SIG-M5 treated with dmso at 0.1 percent for 504 hours (cell line): ENCODE results near the gene BMP8B.
"Not testable (repeated sequence)": the region's sequence is repeated elsewhere in the genome, so short reads cannot be mapped to it uniquely, and the experiment has no call there.

Experiments used
- DNase-seq: peaks from one replicate; lab custom pipeline; 2025; ENCODE audit not compliant: unreplicated experiment; lab: John Stamatoyannopoulos, UW

Gene BMP8B

DNA sequence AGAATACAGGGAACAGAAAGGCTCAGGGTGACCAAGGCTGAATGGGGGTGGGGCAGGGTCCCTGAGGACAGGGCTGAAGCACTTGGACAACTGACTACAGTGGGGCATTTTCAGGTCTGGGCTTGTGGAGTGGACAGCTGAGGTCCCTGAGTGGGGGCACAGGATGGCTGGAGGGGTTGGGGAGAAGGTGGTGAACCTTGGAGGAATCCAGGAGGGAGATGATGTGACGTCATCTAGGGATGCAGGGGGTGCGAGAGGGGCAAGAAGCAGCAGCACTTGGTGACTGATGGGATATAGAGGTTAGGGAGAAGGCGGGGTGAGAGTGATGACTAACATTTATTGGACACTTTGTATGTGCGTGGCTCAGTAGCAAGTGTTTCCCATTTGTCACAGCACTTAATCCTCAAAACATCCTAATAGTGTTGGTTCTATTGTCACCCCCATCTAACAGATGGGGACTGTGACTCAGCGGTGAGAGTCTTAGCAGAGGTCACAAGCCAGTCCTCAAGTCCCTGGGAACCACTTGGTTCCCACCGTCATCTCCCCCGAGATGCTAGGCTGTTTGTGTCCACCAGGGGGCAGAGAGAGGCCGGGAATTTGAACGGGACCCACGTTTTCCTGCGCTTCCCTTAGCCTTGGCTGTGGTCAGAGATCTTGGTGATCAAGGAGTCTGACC, 27.9 kb upstream of the BMP8B start:
- DNase-seq = peak; percentile 69

- DNase-seq = no peak
Observed at GRCh38 chr1:39812913-39813312, 24.2 kb upstream of the BMP8B start.

GRCh38 chr1:39808784-39809517, 20.3 kb upstream of the BMP8B start:
- DNase-seq = no peak

- DNase-seq = no peak
Observed at GRCh38 chr1:39805385-39805784, 16.7 kb upstream of the BMP8B start.

DNA sequence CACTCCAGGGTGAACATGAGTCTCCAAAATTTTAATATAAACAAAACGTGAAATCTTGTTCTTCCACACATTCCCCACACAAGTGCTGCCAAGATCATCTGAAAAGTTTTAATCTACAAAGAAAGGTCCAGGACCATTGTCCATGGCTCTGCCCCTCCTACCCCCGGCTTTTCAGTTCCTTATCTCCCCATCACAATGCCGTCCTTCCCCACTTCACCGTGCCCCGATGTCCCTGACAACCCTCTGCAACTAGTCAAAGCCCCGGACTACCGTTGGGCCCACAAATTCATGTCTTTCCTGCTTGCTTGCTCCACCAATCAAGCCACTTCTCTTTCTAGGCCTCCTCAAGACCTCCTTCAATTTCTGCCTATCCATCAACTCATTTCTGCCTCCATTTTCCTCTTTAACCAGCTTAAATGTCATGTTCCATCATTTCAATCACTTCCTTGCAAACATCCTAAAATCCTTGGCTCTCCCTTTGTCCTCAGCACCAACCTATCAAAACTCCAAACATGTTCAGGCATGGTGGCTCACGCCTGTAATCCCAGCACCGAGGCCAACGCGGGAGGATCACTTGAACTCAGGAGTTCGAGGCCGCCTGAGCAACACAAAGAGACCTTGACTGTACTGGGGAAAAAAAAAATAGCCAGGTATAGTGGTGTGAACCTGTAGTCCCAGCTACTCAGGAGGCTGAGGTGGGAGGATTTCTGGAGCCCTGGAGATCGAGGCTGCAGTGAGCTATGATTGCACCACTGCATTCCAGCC, 14.0 kb upstream of the BMP8B start:
- no peak for DNase-seq

DNA sequence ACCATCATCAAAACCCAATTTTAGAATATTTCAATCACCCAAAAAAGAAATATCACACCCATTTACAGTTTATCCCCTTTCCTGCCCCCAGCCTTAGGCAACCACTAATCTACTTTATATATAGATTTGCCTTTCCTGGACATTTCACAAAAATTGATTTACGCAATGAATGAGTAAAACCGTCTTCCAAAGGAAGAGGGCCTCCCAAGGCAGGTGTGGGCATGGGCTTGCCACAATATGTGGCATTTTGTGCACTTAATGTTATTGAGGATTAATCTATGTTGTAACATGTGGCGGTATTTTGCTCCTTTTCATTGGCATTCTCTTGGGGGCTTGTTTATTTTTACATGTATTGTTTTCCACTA, 11.8 kb upstream of the BMP8B start:
- peak; percentile 93 for DNase-seq

- peak; percentile 79 for DNase-seq
Observed at GRCh38 chr1:39799770-39800470, 11.3 kb upstream of the BMP8B start.

- peak; percentile 96 for DNase-seq
Observed at GRCh38 chr1:39798859-39799769, 10.4 kb upstream of the BMP8B start.

DNA sequence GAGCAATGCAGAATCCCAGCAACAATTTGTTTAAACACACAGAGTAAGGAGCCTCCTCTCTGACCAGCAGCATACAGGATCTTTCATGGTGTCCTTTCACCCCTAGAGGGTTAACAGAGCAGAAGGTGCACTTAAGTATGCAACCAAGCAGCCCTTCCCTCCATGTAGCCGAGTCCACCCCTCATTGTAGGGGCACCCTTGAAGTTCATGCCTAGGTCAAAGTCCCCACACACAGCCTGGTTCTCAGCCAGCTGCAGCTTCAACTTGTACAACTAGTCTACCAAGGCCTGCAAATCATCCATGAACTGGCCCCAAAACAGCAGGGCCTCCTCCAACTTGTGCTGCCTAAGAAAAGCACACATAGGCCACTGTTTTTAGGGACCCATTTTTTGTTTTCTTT, 7.0 kb upstream of the BMP8B start:
- DNase-seq = no peak

DNA sequence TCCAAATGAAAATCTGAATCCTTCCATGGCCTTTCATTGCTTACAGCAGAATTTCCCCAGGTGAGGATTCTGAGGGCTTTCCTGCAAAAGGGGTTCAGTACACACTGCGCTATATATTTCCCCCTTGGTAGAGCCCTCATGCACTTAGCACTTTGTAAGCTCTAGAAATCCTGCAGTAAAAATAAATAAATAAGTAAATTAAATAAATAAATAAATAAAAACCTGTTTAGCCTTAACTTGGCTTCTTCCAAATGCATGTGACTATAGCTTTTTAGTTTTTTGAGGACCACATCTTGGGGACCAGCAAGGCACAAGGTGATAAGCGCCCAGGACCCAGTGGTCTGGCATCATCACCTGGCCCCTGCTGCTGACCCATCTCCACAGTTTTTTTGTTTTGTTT, 3.2 kb upstream of the BMP8B start:
- DNase-seq = no peak

GRCh38 chr1:39789571-39790110, 976 bp upstream of the BMP8B start:
- DNase-seq = no peak

DNA sequence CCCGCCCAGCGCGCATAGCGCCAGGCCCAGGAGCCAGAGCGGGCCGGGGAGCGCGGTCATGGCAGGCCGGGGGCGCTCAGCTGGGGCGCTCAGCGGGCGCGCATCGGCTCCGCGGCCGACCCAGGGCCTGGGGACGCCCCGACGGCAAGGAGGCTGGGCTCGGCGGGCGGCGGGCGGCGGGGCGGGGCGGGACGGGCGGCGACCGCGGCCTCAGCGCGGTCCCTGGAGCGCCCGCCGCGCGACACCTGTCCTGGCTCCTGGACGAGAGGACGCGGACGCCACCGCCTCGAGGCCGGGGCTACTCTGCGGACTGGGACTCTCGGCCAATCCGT, 273 bp downstream of the BMP8B start:
- no peak for DNase-seq

DNA sequence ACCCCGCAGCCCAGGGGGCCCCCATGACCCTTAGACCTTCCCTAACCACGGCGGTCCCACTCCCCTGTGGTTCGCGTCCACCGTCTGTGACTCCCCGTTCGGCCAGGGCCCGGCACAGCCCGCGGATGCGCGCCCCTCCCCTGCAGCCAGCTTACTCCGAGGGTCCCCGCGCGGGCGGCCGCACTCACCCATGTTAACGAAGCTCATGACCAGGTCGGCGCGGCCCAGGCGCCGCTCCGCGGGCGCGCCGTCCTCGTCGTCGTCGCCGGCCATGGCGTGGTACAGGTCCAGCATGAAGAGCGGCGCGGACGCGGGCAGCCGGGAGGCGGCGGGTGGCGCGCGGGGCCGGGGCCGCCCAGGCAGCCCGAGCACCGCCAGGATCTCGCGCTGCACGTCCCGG, 701 bp downstream of the BMP8B start:
- not testable (repeated sequence) for DNase-seq

DNA sequence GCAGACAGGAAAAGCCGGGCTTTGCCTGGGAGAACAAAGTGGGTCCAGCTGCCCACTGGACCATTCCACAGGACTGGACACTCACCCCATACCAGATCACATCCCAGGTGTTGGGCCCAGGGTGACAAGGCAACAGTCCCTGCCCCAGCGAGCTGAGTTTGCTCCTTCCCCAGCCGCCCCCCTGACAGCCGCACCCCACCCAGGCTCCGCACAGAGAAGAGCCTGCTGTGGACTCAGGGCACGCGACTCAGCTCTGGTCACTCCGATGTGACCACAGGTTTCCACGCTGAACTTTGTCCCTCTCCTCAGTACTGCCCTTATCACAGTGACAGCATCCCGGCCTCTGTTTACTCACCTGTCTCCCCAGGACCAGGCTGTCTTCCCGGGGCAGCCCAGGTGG, 1.2 kb downstream of the BMP8B start:
- no peak for DNase-seq

DNA sequence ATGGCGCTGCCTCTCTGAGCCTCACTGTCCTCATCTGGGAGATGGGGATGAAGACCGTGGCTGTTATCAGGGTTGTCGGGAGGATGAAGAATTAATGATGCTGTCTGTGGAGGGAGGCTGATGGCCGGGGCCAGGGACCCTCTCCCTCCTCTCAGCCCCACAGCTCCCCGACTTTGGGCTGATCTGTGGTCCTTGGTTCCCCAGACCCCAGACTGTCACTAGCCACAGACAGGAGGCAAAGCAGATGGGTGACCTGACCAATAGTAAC, 1.6 kb downstream of the BMP8B start:
- DNase-seq = not testable (repeated sequence)

- not testable (repeated sequence) for DNase-seq
Observed at GRCh38 chr1:39786303-39787107, 2.2 kb downstream of the BMP8B start.

- DNase-seq = not testable (repeated sequence)
Observed at GRCh38 chr1:39782685-39783084, 6.0 kb downstream of the BMP8B start.

GRCh38 chr1:39782103-39782502, 6.6 kb downstream of the BMP8B start:
- no peak for DNase-seq

- no peak for DNase-seq
Observed at GRCh38 chr1:39781349-39781715, 7.3 kb downstream of the BMP8B start.

- no peak for DNase-seq
Observed at GRCh38 chr1:39779821-39780220, 8.8 kb downstream of the BMP8B start.
